Measurements from ENCODE around the gene HSPA12B.
A peak's percentile ranks its signal among the peaks of the same experiment; 100 is the strongest.

Gene HSPA12B

DNA sequence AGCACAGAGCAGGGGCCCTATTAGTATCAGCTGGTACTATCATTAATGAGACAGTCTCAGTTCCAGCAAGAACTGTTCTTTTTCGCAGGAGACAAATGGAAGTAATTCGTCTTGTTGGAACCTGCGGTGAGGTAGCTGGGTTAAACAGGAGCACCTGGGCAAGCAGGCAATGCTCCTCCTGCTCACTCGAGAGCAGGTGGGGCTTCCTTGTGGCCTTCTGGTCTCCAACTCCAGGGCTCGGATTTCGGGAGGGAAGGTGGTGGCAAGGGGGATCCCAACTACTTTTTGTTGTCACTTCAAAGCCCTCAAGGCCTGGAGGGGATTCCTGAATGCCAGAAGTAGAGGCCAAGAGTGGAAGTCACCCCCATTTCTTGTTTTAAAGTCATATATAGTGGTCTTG is 50.1 kb downstream of the HSPA12B start:
- no peak for TF ChIP-seq CTCF (IDR thresholded peaks at IDR 0.05; ENCODE audit: low read depth, low read length)
- H3K4me3 ChIP-seq (replicated peaks in 1 of 2; ENCODE audit: low read depth in 2 of 2, low read length in 2 of 2), result no peak overlapping the region
- DNase-seq (ENCODE audit: low read depth in 2 of 2), result no peak

DNA sequence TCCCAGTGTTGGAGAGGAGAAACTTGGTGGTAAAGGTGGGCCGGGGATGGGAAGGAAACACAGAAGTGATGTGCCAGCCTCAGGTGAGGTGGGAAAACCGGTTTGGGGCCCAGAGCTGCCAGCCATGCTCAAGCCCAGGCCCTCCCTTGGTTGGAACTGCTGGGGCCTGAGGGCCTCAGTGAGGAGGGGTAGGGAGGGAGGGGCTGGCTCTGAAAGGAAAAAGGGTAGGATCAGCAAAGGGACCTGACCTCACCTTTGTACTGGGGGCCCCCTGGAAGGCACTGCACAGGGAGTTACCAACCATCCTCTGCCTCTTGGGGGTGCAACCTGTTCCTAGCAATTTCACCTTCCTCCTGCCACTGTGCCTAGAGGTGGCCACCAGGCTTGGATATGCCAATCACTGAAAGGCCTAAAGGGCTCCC is 50.6 kb downstream of the HSPA12B start:
- no peak for DNase-seq (ENCODE audit: low read depth in 2 of 2)
- no peak overlapping the region for H3K4me3 ChIP-seq (replicated peaks in 1 of 2; ENCODE audit: low read depth in 2 of 2, low read length in 2 of 2)
- TF ChIP-seq CTCF (IDR thresholded peaks at IDR 0.05; ENCODE audit: low read depth, low read length), result no peak

GRCh38 chr20:3783511-3784195 is 51.2 kb downstream of the HSPA12B start:
- no peak for TF ChIP-seq CTCF (IDR thresholded peaks at IDR 0.05; ENCODE audit: low read depth, low read length)
- H3K4me3 ChIP-seq (replicated peaks in 1 of 2; ENCODE audit: low read depth in 2 of 2, low read length in 2 of 2), result peak overlapping the region in 1 of 2 donors; percentile 21

GRCh38 chr20:3784216-3784853 is 51.9 kb downstream of the HSPA12B start:
- H3K4me3 ChIP-seq (replicated peaks in 1 of 2; ENCODE audit: low read depth in 2 of 2, low read length in 2 of 2), result peak overlapping the region; percentile 69 to 74
- no peak for TF ChIP-seq CTCF (IDR thresholded peaks at IDR 0.05; ENCODE audit: low read depth, low read length)
- DNase-seq (ENCODE audit: low read depth in 2 of 2), result peak in 1 of 2 donors; percentile 40

More at GRCh38 chr20:3783511-3784195, 51.2 kb downstream of the HSPA12B start:
- no peak for DNase-seq (ENCODE audit: low read depth in 2 of 2)

DNA sequence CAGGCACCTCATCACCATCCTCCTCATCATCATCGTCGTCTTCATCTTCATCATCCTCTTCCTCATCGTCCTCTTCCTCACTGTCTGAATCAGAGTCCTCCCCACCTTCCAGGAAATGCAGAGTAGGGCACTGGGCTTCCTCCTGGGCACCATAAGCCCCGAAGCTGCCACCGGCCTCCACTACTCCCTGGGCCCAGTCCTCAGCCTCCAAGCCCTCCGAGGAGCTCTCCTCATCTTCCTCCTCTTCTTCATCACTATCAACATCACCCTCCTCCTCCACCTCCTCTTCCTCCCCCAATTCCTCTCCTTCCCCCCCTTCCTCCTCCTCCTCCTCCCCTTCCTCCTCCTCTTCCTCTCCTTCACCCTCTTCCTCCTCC is 52.4 kb downstream of the HSPA12B start:
- DNase-seq (ENCODE audit: low read depth in 2 of 2), result no peak
- H3K4me3 ChIP-seq (replicated peaks in 1 of 2; ENCODE audit: low read depth in 2 of 2, low read length in 2 of 2), result peak overlapping the region; percentile 69 to 74
- no peak for TF ChIP-seq CTCF (IDR thresholded peaks at IDR 0.05; ENCODE audit: low read depth, low read length)

GRCh38 chr20:3785240-3786125 is 53.0 kb downstream of the HSPA12B start:
- peak in 1 of 2 donors; percentile 36 for DNase-seq (ENCODE audit: low read depth in 2 of 2)
- peak overlapping the region; percentile 69 to 74 for H3K4me3 ChIP-seq (replicated peaks in 1 of 2; ENCODE audit: low read depth in 2 of 2, low read length in 2 of 2)
- no peak for TF ChIP-seq CTCF (IDR thresholded peaks at IDR 0.05; ENCODE audit: low read depth, low read length)

All from cardiac fibroblast (primary cell).